Measurements from ENCODE around the gene CLEC11A.

GRCh38 chr19:50736338-50736737, 13.2 kb downstream of the CLEC11A start:
- TF ChIP-seq POLR2AphosphoS5 (IDR thresholded peaks at IDR 0.05; ENCODE audit: insufficient read depth in 1 of 2, low read depth in 1 of 2) (no peak), CTCF (IDR thresholded peaks at IDR 0.05) (no peak), POLR2A (IDR thresholded peaks at IDR 0.05) (no peak)
